Hippocampal formation (tissue), 2 donors: Measurements from ENCODE around the gene CEACAM5.

Experiments used
- DNase-seq, 2 donors: peaks; one replicate each; lab custom pipeline; 2025; lab: John Stamatoyannopoulos, UW

Gene CEACAM5

DNA sequence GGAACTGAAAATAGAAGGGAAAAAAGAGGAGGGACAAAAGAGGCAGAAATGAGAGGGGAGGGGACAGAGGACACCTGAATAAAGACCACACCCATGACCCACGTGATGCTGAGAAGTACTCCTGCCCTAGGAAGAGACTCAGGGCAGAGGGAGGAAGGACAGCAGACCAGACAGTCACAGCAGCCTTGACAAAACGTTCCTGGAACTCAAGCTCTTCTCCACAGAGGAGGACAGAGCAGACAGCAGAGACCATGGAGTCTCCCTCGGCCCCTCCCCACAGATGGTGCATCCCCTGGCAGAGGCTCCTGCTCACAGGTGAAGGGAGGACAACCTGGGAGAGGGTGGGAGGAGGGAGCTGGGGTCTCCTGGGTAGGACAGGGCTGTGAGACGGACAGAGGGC, at the start of gene CEACAM5:
CEACAM5 (plus strand) TSS at position 146 of the 400 bp plus-strand sequence; CDS start at position 252, 106 bp downstream.
- DNase-seq = no peak

DNA sequence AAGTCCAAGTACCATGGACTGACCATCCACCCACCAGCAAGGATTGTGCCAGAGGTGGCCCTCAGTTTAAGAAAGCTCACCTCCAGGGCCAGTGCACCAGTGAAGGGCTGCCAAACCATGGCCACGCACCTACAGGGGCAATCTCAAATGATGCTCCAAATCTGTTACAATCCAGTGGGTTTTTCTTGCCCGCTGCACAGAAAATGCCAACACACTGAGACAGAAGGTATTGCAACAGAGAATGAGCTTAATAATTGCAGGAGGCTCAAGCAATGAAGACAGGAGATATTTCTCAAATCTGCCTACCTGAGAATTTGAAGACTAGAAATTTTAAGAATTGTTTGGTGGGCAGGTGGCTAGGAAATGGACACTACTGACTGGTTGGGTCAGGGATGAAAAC, 42.4 kb upstream of the CEACAM5 start:
- no peak for DNase-seq

DNA sequence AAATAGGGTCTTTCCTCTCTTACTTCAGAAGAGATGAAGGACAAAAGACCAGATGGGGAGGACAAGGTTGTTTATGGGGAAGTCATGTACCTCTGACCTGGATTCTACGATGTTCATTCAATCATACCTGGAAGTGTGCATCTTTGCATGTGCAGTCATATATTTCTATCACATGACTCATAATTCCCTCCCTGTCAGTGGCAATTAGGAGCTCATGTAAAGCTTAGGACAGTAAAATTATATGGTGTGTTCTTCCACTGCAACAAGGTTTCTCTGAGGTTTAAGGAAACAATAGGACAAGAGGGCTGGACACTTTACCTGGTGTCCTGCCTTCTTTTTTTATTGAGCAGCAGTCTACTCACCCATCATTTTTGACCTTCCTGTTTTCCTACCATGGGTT, 40.1 kb upstream of the CEACAM5 start:
- DNase-seq = no peak

DNA sequence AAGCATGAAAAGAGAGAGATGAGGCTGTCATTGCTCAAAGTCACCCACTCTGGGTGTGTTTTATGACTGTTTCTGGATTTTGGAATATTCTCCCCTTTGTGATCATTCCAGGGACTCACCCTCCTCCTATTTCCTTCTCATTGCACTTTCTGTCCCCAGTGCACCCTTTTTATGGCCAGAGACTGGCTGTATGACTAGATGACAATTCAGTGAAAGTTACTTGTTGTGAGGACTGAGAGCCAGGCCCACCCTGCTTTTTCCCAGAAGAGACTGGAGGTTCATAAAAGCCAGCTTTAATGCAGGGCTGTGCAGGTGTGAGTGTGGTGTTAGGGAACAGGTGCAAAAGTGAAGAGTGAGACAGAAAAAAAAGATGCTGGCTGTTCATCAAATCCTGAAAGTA, 37.7 kb upstream of the CEACAM5 start:
- DNase-seq = no peak

DNA sequence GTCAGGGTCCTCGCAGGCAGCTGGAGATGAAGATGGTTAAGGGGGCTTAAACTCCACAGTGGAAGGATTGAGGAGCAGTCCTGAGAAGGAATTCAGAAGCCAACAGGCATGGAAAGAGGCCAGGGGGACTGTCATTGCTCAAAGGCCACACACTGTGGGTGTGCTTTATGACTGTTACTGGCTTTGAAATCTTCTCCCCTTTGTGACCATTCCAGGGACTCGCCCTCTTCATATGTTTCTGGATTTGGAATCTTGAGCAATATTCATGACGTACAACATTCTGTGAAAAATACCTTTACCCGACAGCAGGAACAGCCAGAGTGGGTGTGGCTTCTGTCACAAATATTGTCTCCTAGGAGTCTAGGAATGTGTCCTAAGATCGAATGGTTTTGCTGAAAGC, 36.9 kb upstream of the CEACAM5 start:
- no peak for DNase-seq

DNA sequence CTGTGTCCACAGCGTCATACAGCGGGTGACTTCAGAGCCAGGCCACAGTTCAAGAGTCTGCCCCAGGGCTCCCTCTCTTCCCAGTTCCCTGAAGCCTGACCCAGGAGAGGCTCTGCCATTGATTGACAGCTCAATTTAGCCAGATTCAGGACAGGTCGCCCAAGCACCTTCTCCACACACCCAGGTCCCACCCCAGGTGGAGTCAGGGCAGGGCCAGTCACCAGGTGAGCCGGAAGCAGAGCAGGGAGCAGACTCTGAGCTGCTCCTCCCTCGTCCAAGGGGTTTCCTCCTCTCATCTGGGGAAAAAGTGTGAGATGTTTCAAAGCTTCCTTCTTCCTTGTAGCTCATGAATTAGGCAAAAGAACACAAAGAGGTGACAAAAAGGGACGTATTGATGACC, 26.0 kb upstream of the CEACAM5 start:
- no peak for DNase-seq

DNA sequence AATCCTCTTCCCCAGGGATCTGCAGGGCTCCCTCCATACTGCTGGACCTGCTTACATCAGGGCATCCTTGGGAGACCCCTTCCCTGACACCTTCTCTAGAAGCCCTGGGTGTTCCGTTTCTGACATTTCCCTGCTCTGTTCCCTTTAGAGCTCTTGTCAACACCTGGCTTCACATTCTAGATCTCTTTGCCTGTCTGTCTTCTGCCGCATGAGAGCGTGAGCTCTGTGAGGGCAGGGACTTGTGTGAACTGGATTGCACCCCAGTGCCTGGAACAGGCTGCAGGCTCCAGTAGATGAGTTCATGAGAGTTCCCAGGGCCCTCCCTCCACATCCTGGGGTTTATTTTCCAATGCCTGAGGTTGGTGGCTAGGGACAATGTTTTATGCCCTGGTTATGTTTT, 21.0 kb upstream of the CEACAM5 start:
- DNase-seq = no peak

DNA sequence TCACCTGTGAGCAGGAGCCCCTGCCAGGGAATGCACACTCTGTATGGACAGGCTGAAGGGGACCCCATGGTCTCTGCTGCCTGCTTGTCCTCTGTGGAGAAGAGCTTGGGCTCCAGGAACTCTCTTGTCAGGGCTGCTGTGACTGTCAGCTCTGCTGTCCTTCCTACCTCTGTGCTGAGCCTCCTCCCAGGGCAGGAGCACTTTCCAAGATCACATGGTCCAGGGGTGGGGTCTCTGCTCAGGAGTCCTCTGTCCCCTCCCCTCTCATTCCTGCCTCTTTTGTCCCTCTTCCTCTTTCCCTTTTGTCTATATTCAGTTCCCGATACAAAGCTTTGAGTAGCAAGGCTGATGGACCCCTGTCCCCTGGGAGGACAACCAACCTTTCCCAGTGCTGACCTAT, 20.3 kb upstream of the CEACAM5 start, which contains the start of gene CEACAM7:
CEACAM7 (minus strand) TSS at position 173 of the 400 bp plus-strand sequence; CDS start at position 68, 105 bp downstream.
- DNase-seq = no peak

DNA sequence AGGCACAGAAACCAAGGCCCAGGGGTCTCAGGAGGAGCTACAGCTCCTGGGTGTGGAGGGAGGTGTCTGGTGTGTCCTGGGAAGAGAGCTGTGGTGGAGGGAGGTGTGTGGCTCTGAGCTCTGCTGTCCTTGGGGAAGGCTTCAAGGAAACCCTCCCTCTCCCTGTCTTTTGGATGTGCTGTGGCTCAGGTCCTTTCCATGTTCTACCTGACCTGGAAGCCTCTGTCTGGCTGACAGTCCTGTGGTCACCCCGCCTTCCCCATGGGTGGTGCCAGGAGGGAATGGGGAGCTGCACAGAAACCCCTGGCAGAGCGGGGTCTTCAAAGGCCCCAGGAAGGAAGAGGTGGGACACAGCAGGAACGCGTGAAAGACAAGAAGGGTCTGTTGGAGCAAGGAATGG, 19.7 kb upstream of the CEACAM5 start:
- no peak for DNase-seq

DNA sequence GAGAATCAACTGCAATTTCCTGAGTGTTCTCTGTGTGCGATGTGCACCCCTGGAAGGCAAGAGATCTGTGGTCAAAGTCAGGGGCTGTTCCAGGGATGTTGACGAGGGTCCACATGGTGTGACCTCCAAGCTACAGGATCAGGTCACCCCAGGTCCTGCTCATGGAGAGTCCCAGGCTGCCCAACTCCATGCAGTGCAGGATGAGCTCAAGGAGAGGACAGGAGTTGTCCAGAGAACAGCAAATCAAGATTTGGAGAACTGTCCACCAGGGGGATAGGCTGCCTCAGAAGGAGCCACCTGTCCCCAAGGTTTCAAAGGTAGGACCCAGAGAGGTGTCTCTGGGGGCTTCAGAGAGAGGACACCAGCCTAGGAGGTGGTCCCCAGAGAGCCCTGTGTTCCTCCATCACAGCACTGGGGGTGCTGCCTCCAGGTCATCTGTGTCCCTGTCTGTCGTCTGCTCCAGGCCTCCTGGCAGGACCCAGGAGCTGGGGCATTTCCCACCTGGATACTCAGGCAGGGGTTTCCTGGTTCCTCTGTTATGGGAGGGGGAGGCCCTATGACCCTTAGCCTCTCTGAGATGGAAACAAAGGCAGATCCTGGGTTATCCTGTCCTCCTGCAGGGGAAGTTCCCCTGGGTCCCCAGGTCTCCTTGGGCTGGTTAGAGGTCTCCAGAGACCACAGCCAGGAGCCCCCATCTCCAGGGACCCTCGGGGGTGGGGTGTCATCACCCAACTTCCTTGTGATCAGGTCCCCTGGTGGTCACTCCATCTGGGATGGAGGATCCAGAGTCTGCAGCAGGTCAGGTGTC, 18.2 kb upstream of the CEACAM5 start:
- no peak for DNase-seq

DNA sequence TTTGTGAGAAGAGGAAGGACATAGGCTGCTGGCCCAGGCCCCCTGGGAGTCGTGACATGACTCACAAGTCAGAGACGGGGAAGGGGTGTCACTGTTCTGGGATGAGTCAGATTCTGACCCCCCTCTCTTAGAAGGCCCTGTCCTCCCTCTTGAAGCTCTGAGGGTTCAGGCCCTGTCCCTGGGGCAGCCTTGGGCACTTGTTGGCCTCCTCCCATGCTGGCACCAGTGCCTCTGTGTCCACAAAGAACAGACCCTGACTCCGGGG, 17.7 kb upstream of the CEACAM5 start:
- no peak for DNase-seq

DNA sequence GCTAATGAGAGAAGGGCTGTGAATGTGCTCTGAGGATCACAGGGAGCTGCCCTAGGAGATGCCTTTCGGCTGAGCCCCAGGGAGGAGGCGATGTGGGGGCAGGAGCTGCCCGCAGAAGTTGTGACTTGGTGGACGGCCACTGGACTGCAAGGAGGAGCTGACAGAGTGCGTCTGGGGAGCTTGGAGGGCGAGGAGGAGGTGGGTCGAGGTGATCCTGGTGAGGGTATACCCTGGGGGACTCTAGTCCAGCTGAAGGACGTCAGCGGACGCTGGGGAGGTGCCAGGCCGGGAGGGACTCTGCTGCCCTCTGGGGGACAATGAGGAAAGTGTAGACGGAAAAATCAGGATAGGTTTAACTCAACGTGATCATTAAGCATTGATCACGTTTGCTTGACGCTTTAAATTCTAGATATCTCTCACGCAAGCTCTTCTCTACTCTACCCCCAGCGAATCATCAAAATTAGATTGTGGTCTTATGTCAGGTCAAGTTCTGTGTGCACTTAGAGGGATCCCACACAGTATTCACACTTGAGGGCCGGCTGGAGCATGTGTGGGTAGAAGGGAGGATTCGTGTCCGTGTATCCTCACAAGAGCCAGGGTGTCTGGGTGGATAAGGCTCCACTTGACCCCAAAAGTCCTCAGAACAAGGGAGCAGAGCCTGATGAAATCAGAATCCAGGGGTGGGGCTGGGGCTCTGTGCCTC, 17.0 kb upstream of the CEACAM5 start:
- no peak for DNase-seq

DNA sequence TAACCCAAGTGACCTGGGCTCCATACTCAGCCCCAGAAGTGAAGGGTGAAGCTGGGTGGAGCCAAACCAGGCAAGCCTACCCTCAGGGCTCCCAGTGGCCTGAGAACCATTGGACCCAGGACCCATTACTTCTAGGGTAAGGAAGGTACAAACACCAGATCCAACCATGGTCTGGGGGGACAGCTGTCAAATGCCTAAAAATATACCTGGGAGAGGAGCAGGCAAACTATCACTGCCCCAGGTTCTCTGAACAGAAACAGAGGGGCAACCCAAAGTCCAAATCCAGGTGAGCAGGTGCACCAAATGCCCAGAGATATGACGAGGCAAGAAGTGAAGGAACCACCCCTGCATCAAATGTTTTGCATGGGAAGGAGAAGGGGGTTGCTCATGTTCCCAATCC, 14.2 kb upstream of the CEACAM5 start:
- no peak for DNase-seq

DNA sequence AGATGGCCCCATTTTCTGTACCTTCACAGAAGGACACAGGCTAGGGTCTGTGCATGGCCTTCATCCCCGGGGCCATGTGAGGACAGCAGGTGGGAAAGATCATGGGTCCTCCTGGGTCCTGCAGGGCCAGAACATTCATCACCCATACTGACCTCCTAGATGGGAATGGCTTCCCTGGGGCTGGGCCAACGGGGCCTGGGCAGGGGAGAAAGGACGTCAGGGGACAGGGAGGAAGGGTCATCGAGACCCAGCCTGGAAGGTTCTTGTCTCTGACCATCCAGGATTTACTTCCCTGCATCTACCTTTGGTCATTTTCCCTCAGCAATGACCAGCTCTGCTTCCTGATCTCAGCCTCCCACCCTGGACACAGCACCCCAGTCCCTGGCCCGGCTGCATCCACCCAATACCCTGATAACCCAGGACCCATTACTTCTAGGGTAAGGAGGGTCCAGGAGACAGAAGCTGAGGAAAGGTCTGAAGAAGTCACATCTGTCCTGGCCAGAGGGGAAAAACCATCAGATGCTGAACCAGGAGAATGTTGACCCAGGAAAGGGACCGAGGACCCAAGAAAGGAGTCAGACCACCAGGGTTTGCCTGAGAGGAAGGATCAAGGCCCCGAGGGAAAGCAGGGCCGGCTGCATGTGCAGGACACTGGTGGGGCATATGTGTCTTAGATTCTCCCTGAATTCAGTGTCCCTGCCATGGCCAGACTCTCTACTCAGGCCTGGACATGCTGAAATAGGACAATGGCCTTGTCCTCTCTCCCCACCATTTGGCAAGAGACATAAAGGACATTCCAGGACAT, 13.4 kb upstream of the CEACAM5 start:
- no peak for DNase-seq

DNA sequence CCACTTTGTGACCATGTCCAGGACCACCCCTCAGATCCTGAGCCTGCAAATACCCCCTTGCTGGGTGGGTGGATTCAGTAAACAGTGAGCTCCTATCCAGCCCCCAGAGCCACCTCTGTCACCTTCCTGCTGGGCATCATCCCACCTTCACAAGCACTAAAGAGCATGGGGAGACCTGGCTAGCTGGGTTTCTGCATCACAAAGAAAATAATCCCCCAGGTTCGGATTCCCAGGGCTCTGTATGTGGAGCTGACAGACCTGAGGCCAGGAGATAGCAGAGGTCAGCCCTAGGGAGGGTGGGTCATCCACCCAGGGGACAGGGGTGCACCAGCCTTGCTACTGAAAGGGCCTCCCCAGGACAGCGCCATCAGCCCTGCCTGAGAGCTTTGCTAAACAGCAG, 12.7 kb upstream of the CEACAM5 start:
- no peak for DNase-seq

DNA sequence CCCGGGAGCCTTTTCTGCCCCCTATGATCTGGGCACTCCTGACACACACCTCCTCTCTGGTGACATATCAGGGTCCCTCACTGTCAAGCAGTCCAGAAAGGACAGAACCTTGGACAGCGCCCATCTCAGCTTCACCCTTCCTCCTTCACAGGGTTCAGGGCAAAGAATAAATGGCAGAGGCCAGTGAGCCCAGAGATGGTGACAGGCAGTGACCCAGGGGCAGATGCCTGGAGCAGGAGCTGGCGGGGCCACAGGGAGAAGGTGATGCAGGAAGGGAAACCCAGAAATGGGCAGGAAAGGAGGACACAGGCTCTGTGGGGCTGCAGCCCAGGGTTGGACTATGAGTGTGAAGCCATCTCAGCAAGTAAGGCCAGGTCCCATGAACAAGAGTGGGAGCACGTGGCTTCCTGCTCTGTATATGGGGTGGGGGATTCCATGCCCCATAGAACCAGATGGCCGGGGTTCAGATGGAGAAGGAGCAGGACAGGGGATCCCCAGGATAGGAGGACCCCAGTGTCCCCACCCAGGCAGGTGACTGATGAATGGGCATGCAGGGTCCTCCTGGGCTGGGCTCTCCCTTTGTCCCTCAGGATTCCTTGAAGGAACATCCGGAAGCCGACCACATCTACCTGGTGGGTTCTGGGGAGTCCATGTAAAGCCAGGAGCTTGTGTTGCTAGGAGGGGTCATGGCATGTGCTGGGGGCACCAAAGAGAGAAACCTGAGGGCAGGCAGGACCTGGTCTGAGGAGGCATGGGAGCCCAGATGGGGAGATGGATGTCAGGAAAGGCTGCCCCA, 11.8 kb upstream of the CEACAM5 start:
- DNase-seq = no peak

DNA sequence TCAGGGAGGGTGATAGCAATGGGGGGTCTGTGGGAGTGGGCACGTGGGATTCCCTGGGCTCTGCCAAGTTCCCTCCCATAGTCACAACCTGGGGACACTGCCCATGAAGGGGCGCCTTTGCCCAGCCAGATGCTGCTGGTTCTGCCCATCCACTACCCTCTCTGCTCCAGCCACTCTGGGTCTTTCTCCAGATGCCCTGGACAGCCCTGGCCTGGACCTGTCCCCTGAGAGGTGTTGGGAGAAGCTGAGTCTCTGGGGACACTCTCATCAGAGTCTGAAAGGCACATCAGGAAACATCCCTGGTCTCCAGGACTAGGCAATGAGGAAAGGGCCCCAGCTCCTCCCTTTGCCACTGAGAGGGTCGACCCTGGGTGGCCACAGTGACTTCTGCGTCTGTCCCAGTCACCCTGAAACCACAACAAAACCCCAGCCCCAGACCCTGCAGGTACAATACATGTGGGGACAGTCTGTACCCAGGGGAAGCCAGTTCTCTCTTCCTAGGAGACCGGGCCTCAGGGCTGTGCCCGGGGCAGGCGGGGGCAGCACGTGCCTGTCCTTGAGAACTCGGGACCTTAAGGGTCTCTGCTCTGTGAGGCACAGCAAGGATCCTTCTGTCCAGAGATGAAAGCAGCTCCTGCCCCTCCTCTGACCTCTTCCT, 11.1 kb upstream of the CEACAM5 start:
- no peak for DNase-seq

DNA sequence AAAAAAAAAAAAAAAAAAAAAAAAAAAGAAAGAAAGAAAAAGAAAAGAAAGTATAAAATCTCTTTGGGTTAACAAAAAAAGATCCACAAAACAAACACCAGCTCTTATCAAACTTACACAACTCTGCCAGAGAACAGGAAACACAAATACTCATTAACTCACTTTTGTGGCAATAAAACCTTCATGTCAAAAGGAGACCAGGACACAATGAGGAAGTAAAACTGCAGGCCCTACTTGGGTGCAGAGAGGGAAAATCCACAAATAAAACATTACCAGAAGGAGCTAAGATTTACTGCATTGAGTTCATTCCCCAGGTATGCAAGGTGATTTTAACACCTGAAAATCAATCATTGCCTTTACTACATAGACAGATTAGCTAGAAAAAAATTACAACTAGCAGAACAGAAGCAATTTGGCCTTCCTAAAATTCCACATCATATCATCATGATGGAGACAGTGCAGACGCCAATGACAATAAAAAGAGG, 9.6 kb upstream of the CEACAM5 start:
- DNase-seq = no peak

DNA sequence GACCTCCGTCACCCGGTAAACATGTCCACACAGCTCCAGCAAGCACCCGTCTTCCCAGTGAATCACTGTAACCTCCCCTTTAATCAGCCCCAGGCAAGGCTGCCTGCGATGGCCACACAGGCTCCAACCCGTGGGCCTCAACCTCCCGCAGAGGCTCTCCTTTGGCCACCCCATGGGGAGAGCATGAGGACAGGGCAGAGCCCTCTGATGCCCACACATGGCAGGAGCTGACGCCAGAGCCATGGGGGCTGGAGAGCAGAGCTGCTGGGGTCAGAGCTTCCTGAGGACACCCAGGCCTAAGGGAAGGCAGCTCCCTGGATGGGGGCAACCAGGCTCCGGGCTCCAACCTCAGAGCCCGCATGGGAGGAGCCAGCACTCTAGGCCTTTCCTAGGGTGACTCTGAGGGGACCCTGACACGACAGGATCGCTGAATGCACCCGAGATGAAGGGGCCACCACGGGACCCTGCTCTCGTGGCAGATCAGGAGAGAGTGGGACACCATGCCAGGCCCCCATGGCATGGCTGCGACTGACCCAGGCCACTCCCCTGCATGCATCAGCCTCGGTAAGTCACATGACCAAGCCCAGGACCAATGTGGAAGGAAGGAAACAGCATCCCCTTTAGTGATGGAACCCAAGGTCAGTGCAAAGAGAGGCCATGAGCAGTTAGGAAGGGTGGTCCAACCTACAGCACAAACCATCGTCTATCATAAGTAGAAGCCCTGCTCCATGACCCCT, 9.0 kb upstream of the CEACAM5 start:
- no peak for DNase-seq

DNA sequence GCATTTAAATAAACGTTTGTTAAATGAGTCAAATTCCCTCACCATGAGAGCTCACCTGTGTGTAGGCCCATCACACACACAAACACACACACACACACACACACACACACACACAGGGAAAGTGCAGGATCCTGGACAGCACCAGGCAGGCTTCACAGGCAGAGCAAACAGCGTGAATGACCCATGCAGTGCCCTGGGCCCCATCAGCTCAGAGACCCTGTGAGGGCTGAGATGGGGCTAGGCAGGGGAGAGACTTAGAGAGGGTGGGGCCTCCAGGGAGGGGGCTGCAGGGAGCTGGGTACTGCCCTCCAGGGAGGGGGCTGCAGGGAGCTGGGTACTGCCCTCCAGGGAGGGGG, 8.5 kb upstream of the CEACAM5 start:
- DNase-seq = no peak
